Adrenal gland (tissue), 12 donors: ENCODE measurements around the gene RPL22. TPM values are rescaled to one million over a fixed set of nuclear protein-coding genes. Genes with fewer than 3 reads are reported as not detected.

ENCODE experiments used
- DNase-seq, 7 donors: peaks; one replicate each; pipeline ENCODE4 v3.0.0-alpha.2; 2019 to 2020
- H3K27ac ChIP-seq, 5 donors: fragments of 200-600 bp; sonication (generic) in 4 of 5; 1 replicate in 3 of 5; 2 replicates in 2 of 5; pipeline versions ENCODE4 v1.5.1 to v1.8.0; 2016 to 2020; ENCODE audit warnings: mild to moderate bottlenecking in 1 of 5
- H3K27me3 ChIP-seq: fragments of 200-600 bp; 2 replicates; pipeline ENCODE4 v1.8.0; 2021
- H3K36me3 ChIP-seq, 2 donors: fragments of 200-600 bp; replicated peaks in 1 of 2; 1 replicate in 1 of 2; 2 replicates in 1 of 2; pipeline versions ENCODE4 v1.5.1 to v1.8.0; 2018 to 2022
- H3K4me1 ChIP-seq, 2 donors: fragments of 200-600 bp; replicated peaks in 1 of 2; 1 replicate in 1 of 2; 2 replicates in 1 of 2; pipeline versions ENCODE4 v1.5.1 to v1.8.0; 2018 to 2021
- H3K4me3 ChIP-seq, 4 donors: fragments of 200-600 bp; sonication (generic) in 3 of 4; one replicate each; pipeline ENCODE4 v1.5.1; 2016 to 2018
- H3K9me3 ChIP-seq, 3 donors: fragments of 200-600 bp; sonication (generic) in 1 of 3; replicated peaks in 1 of 3; 1 replicate in 2 of 3; 2 replicates in 1 of 3; pipeline versions ENCODE4 v1.5.1 to v1.8.0; 2016 to 2021
- CTCF ChIP-seq, 6 experiments: fragments of 450-650 bp in 4 of 6; fragments of 200-600 bp in 2 of 6; sonication (generic) in 1 of 6; IDR thresholded peaks; 1 replicate in 5 of 6; 2 replicates in 1 of 6; pipeline versions ENCODE4 v1.5.1 to v1.8.0; 2016 to 2021; ENCODE audit warnings: antibody characterized with exemption in 6 of 6, mild to moderate bottlenecking in 2 of 6, moderate library complexity in 1 of 6
- POLR2A ChIP-seq, 2 donors: fragments of 450-650 bp; IDR thresholded peaks; one replicate each; pipeline ENCODE4 v1.6.1; 2017; ENCODE audit warnings: antibody characterized with exemption in 2 of 2, mild to moderate bottlenecking in 2 of 2, moderate library complexity in 1 of 2
- WGBS, 4 donors: extraction: QIAGEN DNeasy Blood & Tissue Kit in 2 of 4; methylation state at CpG; one replicate each; pipeline versions ENCODE4 v1.1.5 to v1.1.7; 2013 to 2017; 5-methylcytosine and 5-hydroxymethylcytosine counted together
- intact Hi-C, 2 donors: fragments of 100-400 bp; cut with DNase I; formaldehyde crosslinking; loops; one replicate each; pipeline versions ENCODE4 v1.14.1 to v1.15.0; 2022 to 2023
- polyA plus RNA-seq, 3 donors: library from polyadenylated mRNA; stranded (reverse); fragments of 200-250 nt in 2 of 3; fragments of 350-450 nt in 1 of 3; fragmentation: Illumina TruSeq in 1 of 3; extraction: RNeasy Lipid Tissue Mini Kit (QIAGEN cat#74804) in 1 of 3; gene quantifications; one replicate each; pipeline ENCODE4 v1.2.3, GENCODE V29; 2013 to 2014
- total RNA-seq, 9 donors: library from RNA; depleted of rRNA in 4 of 9; stranded (reverse); fragments of >200 nt in 4 of 9; fragments of 120-200 nt in 1 of 9; fragmentation: NEBNext Ultra II Directional in 1 of 9; extraction: Animal tissue kit (Norgen Biotek cat#: 25700) in 1 of 9; gene quantifications; one replicate each; pipeline versions ENCODE4 v1.1.0 to v1.2.4, GENCODE V29; 2013 to 2023
- donor health status: healthy with polysubstance abuse.
- donor health status: Bipolar disorder and iron deficiency.
- donor health status: DM: yes; HTN: yes; CAD: no.
- donor health status: DM: no; HTN: no; CAD: no.
- donor health status: DM: no; HTN: no; CAD: no.
- donor health status: DM: yes; HTN: yes; CAD: no.

The RPL22 gene
- total and polyA plus RNA-seq, 12 donors, result 78.5 to 898 (median 305) TPM

- peaks cover 54% of the 10 kb centered on the region for H3K27me3 ChIP-seq
- TF ChIP-seq CTCF (IDR thresholded peaks at IDR 0.05) (no peak), POLR2A (IDR thresholded peaks at IDR 0.05) (no peak)
- no peak overlapping the region for H3K27ac ChIP-seq
- no peak overlapping the region for H3K4me3 ChIP-seq
- 26 to 53% (median 32%) methylated on average over 9 to 20 of the region's 20 CpGs for WGBS, 4 donors
- DNase-seq, result no peak
- H3K4me1 ChIP-seq, result peaks cover 5 to 25% of the 10 kb centered on the region in 2 donors
- no peaks in the 10 kb centered on the region for H3K36me3 ChIP-seq
- intact Hi-C loops, result loop anchor here (5.0 kb wide), 3 partner anchors 36 to 191 kb away; partner anchors contain the start of gene RNF207 (in 2 of the 2)
- no peaks in the 10 kb centered on the region for H3K9me3 ChIP-seq
These were observed 43.8 kb upstream of the RPL22 start for GRCh38 chr1:6243053-6243834.

GRCh38 chr1:6241887-6242740, 42.7 kb upstream of the RPL22 start:
- no peak for DNase-seq
- TF ChIP-seq CTCF (IDR thresholded peaks at IDR 0.05) (no peak), POLR2A (IDR thresholded peaks at IDR 0.05) (no peak)
- H3K4me1 ChIP-seq, result peaks cover 5 to 25% of the 10 kb centered on the region in 2 donors
- H3K4me3 ChIP-seq, result no peak overlapping the region
- H3K9me3 ChIP-seq, result no peaks in the 10 kb centered on the region
- no peak overlapping the region for H3K27ac ChIP-seq
- H3K27me3 ChIP-seq, result peaks cover 54% of the 10 kb centered on the region
- no peaks in the 10 kb centered on the region for H3K36me3 ChIP-seq
- intact Hi-C loops, result loop anchor here (5.0 kb wide), 3 partner anchors 35 to 190 kb away; partner anchors contain the start of gene RNF207 (in 2 of the 2)
- 1 to 3% (median 2%) methylated on average over 8 to 99 of the region's 99 CpGs; no CpG with 5 or more reads in 1 of the 4 donors for WGBS, 4 donors

- Histone ChIP-seq H3K9me3 (no peaks in the 10 kb centered on the region), H3K4me3 (no peak overlapping the region), H3K4me1 (peaks cover 5 to 20% of the 10 kb centered on the region in 2 donors), H3K36me3 (no peaks in the 10 kb centered on the region), H3K27me3 (peaks cover 51% of the 10 kb centered on the region), H3K27ac (no peak overlapping the region)
- no peak for TF ChIP-seq POLR2A (IDR thresholded peaks at IDR 0.05)
- no peak for TF ChIP-seq CTCF (IDR thresholded peaks at IDR 0.05)
- no peak for DNase-seq
- intact Hi-C loops, result loop anchor here (5.0 kb wide), 3 partner anchors 34 to 189 kb away; partner anchors contain the start of gene RNF207 (in 2 of the 2)
- WGBS, 4 donors, result 28 to 49% (median 29%) methylated on average over 21 to 33 of the region's 33 CpGs
These were observed 41.9 kb upstream of the RPL22 start for GRCh38 chr1:6241107-6241886.
